ENCODE measurements around the gene ASAH2. TPM values are rescaled to one million over a fixed set of nuclear protein-coding genes. Genes with fewer than 3 reads are reported as not detected.

The ASAH2 gene
- total RNA-seq, 1 experiment from 2014 or later: 10.7 TPM

DNA sequence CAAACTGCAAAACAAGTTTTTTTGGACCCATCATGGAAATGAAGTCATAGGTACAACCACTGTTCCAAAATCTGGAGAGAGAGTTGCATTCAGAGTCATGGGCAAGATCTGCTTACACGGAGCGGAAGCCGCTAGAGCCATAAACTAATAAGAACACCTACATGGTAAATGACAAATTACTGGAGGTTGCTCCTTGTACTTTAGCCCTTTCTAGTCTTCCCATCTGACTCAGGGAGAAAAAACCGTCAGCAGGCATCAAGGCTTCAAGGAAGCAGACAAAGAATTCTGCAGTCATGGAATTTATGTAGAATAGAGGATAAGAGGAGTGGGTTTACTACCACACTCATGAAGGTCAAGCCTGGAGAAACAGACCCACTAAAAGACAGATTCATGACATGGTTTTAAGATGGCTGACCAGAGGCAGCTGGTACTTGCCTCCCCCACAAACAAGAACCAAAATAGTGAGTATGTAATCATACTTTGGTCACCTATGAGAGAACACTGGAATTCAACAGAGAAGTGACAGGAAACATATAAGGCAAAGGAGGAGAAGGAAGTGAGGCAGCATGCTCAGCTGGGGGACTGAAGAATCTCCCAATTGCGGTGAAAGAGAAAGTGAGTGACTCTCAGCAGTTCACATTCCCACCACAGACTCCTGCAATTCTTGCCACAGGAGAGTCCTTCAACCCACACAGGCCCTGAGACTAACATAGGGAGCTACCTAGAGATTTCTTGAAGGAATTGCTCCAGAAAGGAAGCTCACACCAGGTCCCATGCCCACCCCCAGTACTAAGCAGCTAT is 42.4 kb upstream of the ASAH2 start:
- no peaks in the 10 kb centered on the region for H3K27me3 ChIP-seq (ENCODE audit: insufficient read depth, low read length)
- CTCF ChIA-PET: no interaction called here
- intact Hi-C loops (cut with micrococcal nuclease): no loop called here
- H3K36me3 ChIP-seq (ENCODE audit: control insufficient read depth in 1 of 2, insufficient read depth in 2 of 2, low read length in 2 of 2): no peaks in the 10 kb centered on the region
- H3K4me1 ChIP-seq (ENCODE audit: control insufficient read depth in 1 of 2, insufficient read depth in 2 of 2, low read length in 2 of 2): no peaks in the 10 kb centered on the region
- no peaks in the 10 kb centered on the region for H3K79me2 ChIP-seq (ENCODE audit: insufficient read depth, low read length)
- DNase-seq (ENCODE audit: low read depth, low spot score): no peak
- no TSS peak for BruUV-seq (replicated peaks)
- no peak for ATAC-seq
- H3K4me3 ChIP-seq (replicated peaks in 1 of 2; ENCODE audit: low read depth in 1 of 2, low read length in 2 of 2): no peak overlapping the region
- no peaks in the 10 kb centered on the region for H3K9me3 ChIP-seq (ENCODE audit: control insufficient read depth in 1 of 2, insufficient read depth in 1 of 2, low read depth in 1 of 2, low read length in 2 of 2)
- no peak overlapping the region for H3K9ac ChIP-seq (ENCODE audit: low read length)
- H3K9me2 ChIP-seq (ENCODE audit: insufficient read depth): no peaks in the 10 kb centered on the region
- H2AFZ ChIP-seq (ENCODE audit: low read depth, low read length, poor library complexity, severe bottlenecking): no peak overlapping the region
- no peak overlapping the region for H3K4me2 ChIP-seq (ENCODE audit: low read length)
- H4K20me1 ChIP-seq (ENCODE audit: insufficient read depth): no peaks in the 10 kb centered on the region
- RAD21 ChIA-PET (ENCODE audit: low non-redundant PET in 1 of 2, low total read pairs in 2 of 2, uncharacterized antibody in 2 of 2, unreplicated experiment in 2 of 2): no interaction called here
- TF ChIP-seq CBX3 (IDR thresholded peaks at IDR 0.05; ENCODE audit: low read depth) (no peak), RAD21 (IDR thresholded peaks at IDR 0.05; ENCODE audit: low read depth) (no peak), FOSL1 (IDR thresholded peaks at IDR 0.05; ENCODE audit: low read depth) (no peak), SRF (IDR thresholded peaks at IDR 0.05; ENCODE audit: low read depth) (no peak), YY1 (IDR thresholded peaks at IDR 0.05; ENCODE audit: extremely low read depth, insufficient replicate concordance, low read depth, low read length) (no peak), EGR1 (IDR thresholded peaks at IDR 0.05; ENCODE audit: low read depth) (no peak), CEBPB (IDR thresholded peaks at IDR 0.05; ENCODE audit: low read depth) (no peak), ZNF274 (IDR thresholded peaks at IDR 0.05; ENCODE audit: low read depth, low read length) (no peak), JUND (IDR thresholded peaks at IDR 0.05) (no peak), POLR2AphosphoS5 (IDR thresholded peaks at IDR 0.05; ENCODE audit: low read depth, low read length) (no peak), TCF7L2 (IDR thresholded peaks at IDR 0.05; ENCODE audit: borderline replicate concordance, extremely low read depth, insufficient read depth, insufficient read length) (no peak), EZH2phosphoT487 (IDR thresholded peaks at IDR 0.05; ENCODE audit: borderline replicate concordance) (no peak), SIN3A (IDR thresholded peaks at IDR 0.05; ENCODE audit: low read depth) (no peak), ZFX (IDR thresholded peaks at IDR 0.05) (no peak), SP1 (IDR thresholded peaks at IDR 0.05; ENCODE audit: low read depth) (no peak)
- TF ChIP-seq, protein P1, sequence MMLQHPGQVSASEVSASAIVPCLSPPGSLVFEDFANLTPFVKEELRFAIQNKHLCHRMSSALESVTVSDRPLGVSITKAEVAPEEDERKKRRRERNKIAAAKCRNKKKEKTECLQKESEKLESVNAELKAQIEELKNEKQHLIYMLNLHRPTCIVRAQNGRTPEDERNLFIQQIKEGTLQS (IDR thresholded peaks at IDR 0.05): no peak
- TF ChIP-seq, protein P2, sequence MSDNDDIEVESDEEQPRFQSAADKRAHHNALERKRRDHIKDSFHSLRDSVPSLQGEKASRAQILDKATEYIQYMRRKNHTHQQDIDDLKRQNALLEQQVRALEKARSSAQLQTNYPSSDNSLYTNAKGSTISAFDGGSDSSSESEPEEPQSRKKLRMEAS (IDR thresholded peaks at IDR 0.05): no peak
- TF ChIP-seq, protein P3, sequence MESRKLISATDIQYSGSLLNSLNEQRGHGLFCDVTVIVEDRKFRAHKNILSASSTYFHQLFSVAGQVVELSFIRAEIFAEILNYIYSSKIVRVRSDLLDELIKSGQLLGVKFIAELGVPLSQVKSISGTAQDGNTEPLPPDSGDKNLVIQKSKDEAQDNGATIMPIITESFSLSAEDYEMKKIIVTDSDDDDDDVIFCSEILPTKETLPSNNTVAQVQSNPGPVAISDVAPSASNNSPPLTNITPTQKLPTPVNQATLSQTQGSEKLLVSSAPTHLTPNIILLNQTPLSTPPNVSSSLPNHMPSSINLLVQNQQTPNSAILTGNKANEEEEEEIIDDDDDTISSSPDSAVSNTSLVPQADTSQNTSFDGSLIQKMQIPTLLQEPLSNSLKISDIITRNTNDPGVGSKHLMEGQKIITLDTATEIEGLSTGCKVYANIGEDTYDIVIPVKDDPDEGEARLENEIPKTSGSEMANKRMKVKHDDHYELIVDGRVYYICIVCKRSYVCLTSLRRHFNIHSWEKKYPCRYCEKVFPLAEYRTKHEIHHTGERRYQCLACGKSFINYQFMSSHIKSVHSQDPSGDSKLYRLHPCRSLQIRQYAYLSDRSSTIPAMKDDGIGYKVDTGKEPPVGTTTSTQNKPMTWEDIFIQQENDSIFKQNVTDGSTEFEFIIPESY (IDR thresholded peaks at IDR 0.05; ENCODE audit: extremely low read depth, insufficient replicate concordance, low read length): no peak
- TF ChIP-seq, protein P4, sequence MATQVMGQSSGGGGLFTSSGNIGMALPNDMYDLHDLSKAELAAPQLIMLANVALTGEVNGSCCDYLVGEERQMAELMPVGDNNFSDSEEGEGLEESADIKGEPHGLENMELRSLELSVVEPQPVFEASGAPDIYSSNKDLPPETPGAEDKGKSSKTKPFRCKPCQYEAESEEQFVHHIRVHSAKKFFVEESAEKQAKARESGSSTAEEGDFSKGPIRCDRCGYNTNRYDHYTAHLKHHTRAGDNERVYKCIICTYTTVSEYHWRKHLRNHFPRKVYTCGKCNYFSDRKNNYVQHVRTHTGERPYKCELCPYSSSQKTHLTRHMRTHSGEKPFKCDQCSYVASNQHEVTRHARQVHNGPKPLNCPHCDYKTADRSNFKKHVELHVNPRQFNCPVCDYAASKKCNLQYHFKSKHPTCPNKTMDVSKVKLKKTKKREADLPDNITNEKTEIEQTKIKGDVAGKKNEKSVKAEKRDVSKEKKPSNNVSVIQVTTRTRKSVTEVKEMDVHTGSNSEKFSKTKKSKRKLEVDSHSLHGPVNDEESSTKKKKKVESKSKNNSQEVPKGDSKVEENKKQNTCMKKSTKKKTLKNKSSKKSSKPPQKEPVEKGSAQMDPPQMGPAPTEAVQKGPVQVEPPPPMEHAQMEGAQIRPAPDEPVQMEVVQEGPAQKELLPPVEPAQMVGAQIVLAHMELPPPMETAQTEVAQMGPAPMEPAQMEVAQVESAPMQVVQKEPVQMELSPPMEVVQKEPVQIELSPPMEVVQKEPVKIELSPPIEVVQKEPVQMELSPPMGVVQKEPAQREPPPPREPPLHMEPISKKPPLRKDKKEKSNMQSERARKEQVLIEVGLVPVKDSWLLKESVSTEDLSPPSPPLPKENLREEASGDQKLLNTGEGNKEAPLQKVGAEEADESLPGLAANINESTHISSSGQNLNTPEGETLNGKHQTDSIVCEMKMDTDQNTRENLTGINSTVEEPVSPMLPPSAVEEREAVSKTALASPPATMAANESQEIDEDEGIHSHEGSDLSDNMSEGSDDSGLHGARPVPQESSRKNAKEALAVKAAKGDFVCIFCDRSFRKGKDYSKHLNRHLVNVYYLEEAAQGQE (IDR thresholded peaks at IDR 0.05; ENCODE audit: low read depth): no peak
- H3K27ac ChIP-seq (ENCODE audit: low read depth, low read length): no peak overlapping the region
- POLR2A ChIA-PET: no interaction called here

Data from HCT116 (cell line).